GM12878 (cell line): ENCODE data around the gene ZPBP. TPM values are rescaled to one million over a fixed set of nuclear protein-coding genes. Genes with fewer than 3 reads are reported as not detected.

Experiments used
- ATAC-seq: fragments of 200-7000 bp; cut with Tn5 transposase; 3 replicates; pipeline ENCODE4 v1.9.1; 2020; ENCODE audit warnings: mild to moderate bottlenecking, moderate library complexity
- BruUV-seq: library from RNA; stranded (reverse); fragments of 400-500 nt; replicated peaks from 2 replicates; lab custom pipeline; 2021; lab: Mats Ljungman, UMichigan
- CTCF ChIA-PET: fragments of 300-600 bp; sonication (Branson Sonifier 250); formaldehyde crosslinking; extraction: SDS; loops from one replicate; lab custom pipeline; 2021; ENCODE audit warnings: inconsistent platforms; lab: Yijun Ruan, JAX
- POLR2A ChIA-PET: fragments of 350-600 bp; formaldehyde crosslinking; extraction: SDS; loops from one replicate; lab custom pipeline; 2021; ENCODE audit warnings: inconsistent platforms; lab: Charles Lee
- RAD21 ChIA-PET: fragments of 300-600 bp; sonication (Branson Sonifier 250); formaldehyde crosslinking; loops from one replicate; lab custom pipeline; 2023; ENCODE audit warnings: antibody characterized with exemption; ENCODE audit not compliant: unreplicated experiment; lab: Charles Lee
- SMC1A ChIA-PET: fragments of 300-600 bp; sonication (Branson Sonifier 250); formaldehyde crosslinking; loops from one replicate; lab custom pipeline; 2023; ENCODE audit not compliant: unreplicated experiment, uncharacterized antibody; lab: Charles Lee
- DNase-seq: peaks from one replicate; pipeline ENCODE4 v3.0.0-alpha.2; 2011; ENCODE audit warnings: low read depth, low spot score
- FAIRE-seq: peaks from 3 replicates; lab custom pipeline; 2011; peaks lifted over from hg19 to GRCh38; lab: Jason Lieb, UNC
- H2AFZ ChIP-seq: 2 replicates; pipeline ENCODE4 v1.6.0; 2011; ENCODE audit warnings: low read depth, low read length, control low read depth; ENCODE audit not compliant: control insufficient read depth
- H3K27ac ChIP-seq: 2 replicates; pipeline ENCODE4 v1.5.1; 2011; ENCODE audit warnings: control low read depth; ENCODE audit not compliant: control insufficient read depth, insufficient read depth
- H3K27me3 ChIP-seq, 2 experiments: replicated peaks in 1 of 2; 2 replicates each; pipeline versions ENCODE4 v1.6.0 to v1.6.1; 2011; ENCODE audit warnings: low read length in 1 of 2; ENCODE audit not compliant: control insufficient read depth in 2 of 2, insufficient read depth in 2 of 2
- H3K36me3 ChIP-seq, 2 experiments: 2 replicates each; pipeline ENCODE4 v1.5.1; 2011; ENCODE audit warnings: low read length in 1 of 2; ENCODE audit not compliant: control insufficient read depth in 2 of 2, insufficient read depth in 2 of 2
- H3K4me1 ChIP-seq: 2 replicates; pipeline ENCODE4 v1.6.1; 2011; ENCODE audit warnings: mild to moderate bottlenecking, low read length, moderate library complexity, mixed read lengths; ENCODE audit not compliant: control insufficient read depth, insufficient read depth
- H3K4me2 ChIP-seq: 2 replicates; pipeline ENCODE4 v1.6.0; 2011; ENCODE audit warnings: control low read depth; ENCODE audit not compliant: control insufficient read depth, insufficient read depth
- H3K4me3 ChIP-seq: fragments of 200-600 bp; sonication (generic); 2 replicates; pipeline ENCODE4 v1.5.1; 2016
- H3K79me2 ChIP-seq: 2 replicates; pipeline ENCODE4 v1.6.0; 2011; ENCODE audit warnings: low read length; ENCODE audit not compliant: control insufficient read depth, insufficient read depth
- H3K9ac ChIP-seq: 2 replicates; pipeline ENCODE4 v1.8.0; 2011; ENCODE audit warnings: low read length, control low read depth, mixed read lengths; ENCODE audit not compliant: control insufficient read depth, insufficient read depth
- H3K9me3 ChIP-seq: replicated peaks from 3 replicates; pipeline ENCODE4 v1.5.1; 2011; ENCODE audit warnings: mild to moderate bottlenecking, low read length; ENCODE audit not compliant: control insufficient read depth, insufficient read depth
- H4K20me1 ChIP-seq: 2 replicates; pipeline ENCODE4 v1.6.0; 2011; ENCODE audit not compliant: control insufficient read depth, insufficient read depth
- EP300 ChIP-seq, 2 experiments: fragments of 150-350 bp in 1 of 2; IDR thresholded peaks; 2 replicates each; pipeline ENCODE4 v1.6.1; 2011 to 2012; ENCODE audit warnings: low read depth in 2 of 2, low read length in 2 of 2, borderline replicate concordance in 1 of 2, improper control_type of control experiment in 1 of 2, inconsistent platforms in 1 of 2; ENCODE audit not compliant: control insufficient read depth in 1 of 2
- FOXK2 ChIP-seq: fragments of 450-650 bp; IDR thresholded peaks from 2 replicates; pipeline ENCODE4 v1.6.1; 2017; ENCODE audit warnings: mild to moderate bottlenecking, moderate library complexity
- HDGF ChIP-seq: fragments of 450-650 bp; IDR thresholded peaks from 2 replicates; pipeline ENCODE4 v1.6.1; 2016; ENCODE audit warnings: antibody characterized with exemption
- IRF4 ChIP-seq: IDR thresholded peaks from 2 replicates; pipeline ENCODE4 v1.6.1; 2011; ENCODE audit warnings: low read depth, low read length
- KDM1A ChIP-seq: fragments of 200-600 bp; sonication (generic); IDR thresholded peaks from 2 replicates; pipeline ENCODE4 v1.6.1; 2016; ENCODE audit warnings: borderline replicate concordance
- NBN ChIP-seq: fragments of 450-650 bp; IDR thresholded peaks from 2 replicates; pipeline ENCODE4 v1.6.1; 2016
- PKNOX1 ChIP-seq: fragments of 450-650 bp; IDR thresholded peaks from 2 replicates; pipeline ENCODE4 v1.6.1; 2016; ENCODE audit warnings: mild to moderate bottlenecking
- POLR2A ChIP-seq: IDR thresholded peaks from 2 replicates; pipeline ENCODE4 v1.6.1; 2011; ENCODE audit warnings: low read depth, mild to moderate bottlenecking, low read length
- POU2F2 ChIP-seq: IDR thresholded peaks from 3 replicates; pipeline ENCODE4 v1.6.1; 2011; ENCODE audit warnings: low read depth, mild to moderate bottlenecking, low read length, borderline replicate concordance
- RELA ChIP-seq: fragments of 450-650 bp; IDR thresholded peaks from 2 replicates; pipeline ENCODE4 v1.8.0; 2014; ENCODE audit warnings: borderline replicate concordance; ENCODE audit not compliant: partially characterized antibody
- RELB ChIP-seq: fragments of 450-650 bp; IDR thresholded peaks from 2 replicates; pipeline ENCODE4 v1.6.1; 2017; ENCODE audit warnings: low read depth, mild to moderate bottlenecking, moderate library complexity
- RFX5 ChIP-seq: IDR thresholded peaks from 2 replicates; pipeline ENCODE4 v1.6.1; 2011; ENCODE audit warnings: low read depth, low read length, improper control_type of control experiment
- SKIL ChIP-seq: fragments of 450-650 bp; IDR thresholded peaks from 2 replicates; pipeline ENCODE4 v1.6.1; 2017; ENCODE audit warnings: mild to moderate bottlenecking, low read depth, inconsistent platforms; ENCODE audit not compliant: poor library complexity, severe bottlenecking
- STAT1 ChIP-seq: fragments of 450-650 bp; conservative IDR thresholded peaks from 2 replicates; pipeline ENCODE4 v1.6.1; 2014; ENCODE audit warnings: antibody characterized with exemption, mild to moderate bottlenecking
- SUZ12 ChIP-seq: fragments of 200-600 bp; sonication (generic); IDR thresholded peaks from one replicate; pipeline ENCODE4 v1.6.1; 2018; ENCODE audit warnings: antibody characterized with exemption, mild to moderate bottlenecking; ENCODE audit not compliant: unreplicated experiment
- YY1 ChIP-seq: IDR thresholded peaks from 2 replicates; pipeline ENCODE4 v1.6.1; 2011; ENCODE audit warnings: low read depth, mild to moderate bottlenecking, low read length
- ZBED1 ChIP-seq: IDR thresholded peaks from 2 replicates; pipeline ENCODE4 v1.6.1; 2016; ENCODE audit warnings: borderline replicate concordance
- ZBTB4 ChIP-seq: fragments of 450-650 bp; formaldehyde crosslinking; IDR thresholded peaks from 2 replicates; pipeline ENCODE4 v1.4.0; 2022; ENCODE audit warnings: mild to moderate bottlenecking, moderate library complexity
- WGBS: methylation state at CpG from one replicate; pipeline ENCODE4 v1.1.6; 2016; ENCODE audit warnings: low lambda C conversion rate; ENCODE audit not compliant: insufficient replicate concordance, insufficient coverage; ENCODE audit errors: missing lambda C conversion rate; 5-methylcytosine and 5-hydroxymethylcytosine counted together
- in situ Hi-C: fragments of 300-500 bp; cut with MboI; formaldehyde crosslinking; loops from 9 replicates; pipeline ENCODE4 v1.14.3; 2018; ENCODE audit warnings: mixed read lengths
- intact Hi-C: fragments of 100-400 bp; cut with micrococcal nuclease; formaldehyde crosslinking; loops from one replicate; pipeline ENCODE4 v1.14.2; 2022; ENCODE audit not compliant: unreplicated experiment
- polyA plus RNA-seq, 11 experiments: library from polyadenylated mRNA; depleted of rRNA in 4 of 11; unstranded in 6 of 11; stranded (reverse) in 5 of 11; fragments of >200 nt; fragmentation: Nextera tagmentation in 4 of 11; fragmentation: Illumina TruSeq in 1 of 11; extraction: Ambion mirVana in 4 of 11; extraction: Trizol in 1 of 11; gene quantifications; 1 replicate in 1 of 11; 2 replicates in 10 of 11; pipeline versions ENCODE4 v1.2.1 to v1.2.3, GENCODE V29; 2011 to 2016; ENCODE audit warnings: inconsistent platforms in 2 of 11, missing spikeins in 2 of 11, low read depth in 1 of 11
- total RNA-seq, 4 experiments: library from RNA; depleted of rRNA in 3 of 4; stranded (reverse); fragments of >200 nt in 3 of 4; fragmentation: Illumina TruSeq in 1 of 4; extraction: Trizol in 1 of 4; gene quantifications; 2 replicates each; pipeline versions ENCODE4 v1.2.1 to v1.2.3, GENCODE V29; 2013 to 2021

ZPBP gene
- total and polyA plus RNA-seq, 10 of the 15 experiments (the other 5 are each of a cell fraction or from before 2014, with no cell fraction given), result not detected

GRCh38 chr7:49894543-49894942 is 198.5 kb downstream of the ZPBP start:
- CTCF ChIA-PET, result no interaction called here
- no peak overlapping the region for H3K4me3 ChIP-seq
- intact Hi-C loops, result no loop called here

More at GRCh38 chr7:49894543-49894942, 198.5 kb downstream of the ZPBP start:
- no TSS peak for BruUV-seq
- no peak overlapping the region for H3K27ac ChIP-seq
- ATAC-seq (no peak), FAIRE-seq (no peak), DNase-seq (no peak)
- H3K9ac ChIP-seq, result no peak overlapping the region
- ChIA-PET SMC1A (no interaction called here), POLR2A (no interaction called here), RAD21 (no interaction called here)
- TF ChIP-seq RFX5 (no peak), RELA (no peak), POLR2A (no peak), SUZ12 (no peak), NBN (no peak), FOXK2 (no peak), EP300 (IDR thresholded peaks at IDR 0.05; ENCODE audit: borderline replicate concordance in 1 of 2, control insufficient read depth in 1 of 2, low read depth in 2 of 2, low read length in 2 of 2) (no peak), YY1 (no peak), ZBED1 (no peak), KDM1A (no peak), POU2F2 (no peak), ZBTB4 (no peak), SKIL (no peak), STAT1 (no peak), PKNOX1 (no peak), HDGF (no peak), IRF4 (no peak), RELB (no peak)
- H3K79me2 ChIP-seq, result no peaks in the 10 kb centered on the region
- H3K4me1 ChIP-seq, result no peaks in the 10 kb centered on the region
- 44% methylated on average over 4 of the region's 4 CpGs for WGBS
- no peaks in the 10 kb centered on the region for H3K36me3 ChIP-seq
- H2AFZ ChIP-seq, result no peak overlapping the region
- H3K27me3 ChIP-seq, result no peaks in the 10 kb centered on the region
- in situ Hi-C loops, result no loop called here
- no peaks in the 10 kb centered on the region for H3K9me3 ChIP-seq
- no peak overlapping the region for H3K4me2 ChIP-seq
- H4K20me1 ChIP-seq, result no peaks in the 10 kb centered on the region
